ENCODE data around the gene LRRC58.
"Not testable (repeated sequence)": the region's sequence is repeated elsewhere in the genome, so short reads cannot be mapped to it uniquely, and the experiment has no call there.

Gene LRRC58

DNA sequence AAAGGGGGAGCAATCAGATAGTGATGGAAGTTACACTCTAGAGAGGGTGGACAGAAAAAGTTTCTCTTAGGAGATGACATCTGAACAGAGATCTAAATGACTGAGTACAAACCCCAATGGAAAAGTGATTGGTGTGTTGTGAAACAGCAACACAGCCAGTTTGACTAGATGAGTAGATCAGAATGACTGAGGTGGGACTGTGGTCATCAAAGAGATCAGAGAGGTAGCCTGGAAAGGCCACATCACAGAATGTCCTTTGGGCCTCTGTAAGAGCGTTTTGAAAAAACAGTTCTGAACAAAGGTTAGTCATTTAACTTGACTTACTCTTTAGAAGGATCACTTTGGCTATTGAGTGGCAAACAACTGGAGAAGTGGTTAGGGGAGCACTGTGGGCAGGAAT lies 10.6 kb downstream of the LRRC58 start:
- no peak for DNase-seq

- no peak for DNase-seq
Measured at GRCh38 chr3:120332646-120333045, 16.5 kb downstream of the LRRC58 start.

- DNase-seq: no peak
Measured at GRCh38 chr3:120331076-120331475, 18.1 kb downstream of the LRRC58 start.

- no peak for DNase-seq
Measured at GRCh38 chr3:120326784-120327183, 22.4 kb downstream of the LRRC58 start.

DNA sequence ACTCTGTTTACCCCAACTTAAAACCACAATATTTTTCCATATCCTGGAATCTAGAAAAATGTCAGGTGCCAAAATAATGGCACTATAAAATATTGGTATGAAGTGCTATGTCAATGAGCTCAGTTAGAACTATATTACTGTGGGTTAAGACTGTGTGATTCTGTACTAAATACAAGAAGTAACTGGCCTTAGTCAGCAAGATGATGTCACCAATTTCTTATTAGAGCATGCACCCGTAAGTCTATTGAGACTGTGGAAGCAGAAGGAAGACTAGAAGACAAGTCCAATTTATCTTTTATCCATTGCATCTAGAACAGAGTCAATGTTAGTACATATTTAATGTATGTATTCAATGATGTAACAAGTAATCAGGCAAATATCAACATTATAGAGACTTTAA lies 25.0 kb downstream of the LRRC58 start:
- DNase-seq: no peak

- not testable (repeated sequence) for DNase-seq
Measured at GRCh38 chr3:120323761-120324160, 25.4 kb downstream of the LRRC58 start.

DNA sequence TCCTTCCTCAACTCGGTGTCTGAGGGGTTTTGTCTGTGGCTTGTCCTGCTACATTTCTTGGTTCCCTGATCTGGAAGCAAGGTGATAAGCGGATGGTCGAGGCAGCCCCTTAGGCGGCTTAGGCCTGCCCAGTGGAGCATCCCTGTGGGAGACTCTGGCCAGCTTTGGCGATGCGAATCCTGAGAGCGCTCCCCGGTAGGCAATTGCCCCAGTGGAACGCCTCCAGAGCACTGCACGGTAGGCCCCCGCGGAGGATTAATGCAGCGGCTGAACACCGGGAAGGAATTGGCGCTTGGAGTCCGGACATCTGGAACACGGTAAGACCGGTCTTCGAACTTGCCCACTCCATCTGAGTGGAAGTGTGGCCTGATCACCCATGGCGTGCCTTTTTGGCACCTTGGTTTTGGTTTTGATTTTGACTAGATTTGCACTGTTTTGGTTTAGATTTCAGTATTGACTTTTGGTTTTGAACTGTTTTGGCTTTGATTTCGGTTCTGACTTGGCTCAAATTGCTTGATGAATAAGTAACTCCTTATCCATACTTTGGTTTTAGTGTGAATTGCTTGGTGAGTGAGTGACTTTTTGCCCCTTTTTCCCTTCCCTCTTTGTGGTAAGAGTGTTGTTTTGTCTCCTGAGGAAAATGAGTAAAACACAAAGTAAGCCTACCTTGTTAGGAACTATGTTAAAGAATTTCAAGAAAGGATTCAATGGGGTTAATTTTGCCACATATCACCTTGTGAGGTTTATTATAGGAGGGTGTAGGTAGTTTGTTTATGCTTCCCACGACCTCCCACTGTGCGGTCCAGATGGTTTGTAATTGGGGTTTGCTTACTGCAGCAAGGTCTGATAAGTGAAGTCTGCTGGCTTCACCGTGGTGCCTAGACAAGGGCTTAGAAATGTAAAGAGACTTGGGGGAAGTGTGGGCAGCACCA lies 37.0 kb downstream of the LRRC58 start:
- DNase-seq: no peak

- DNase-seq: no peak
Measured at GRCh38 chr3:120306519-120307455, 42.4 kb downstream of the LRRC58 start.

GRCh38 chr3:120304616-120305015 lies 44.5 kb downstream of the LRRC58 start:
- DNase-seq: no peak

DNA sequence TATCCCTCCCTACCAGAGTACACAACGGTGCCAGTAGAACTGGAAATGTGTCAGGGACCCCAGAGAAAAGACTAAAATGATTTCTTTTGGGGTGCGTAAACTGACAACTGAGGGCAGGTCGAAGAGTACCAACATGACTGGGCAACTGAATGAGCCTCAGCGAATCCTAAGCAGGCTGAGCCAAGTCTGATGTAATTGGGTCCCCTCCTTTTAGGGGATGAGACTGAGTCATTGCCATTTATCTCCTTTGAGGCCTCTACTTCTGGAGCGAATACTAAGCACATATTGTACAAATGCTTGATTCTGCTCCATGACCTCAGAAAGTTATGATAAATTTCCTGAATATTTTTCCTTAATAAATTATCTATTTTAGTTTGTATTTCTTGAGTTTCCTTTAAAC lies 46.8 kb downstream of the LRRC58 start:
- DNase-seq: no peak

DNA sequence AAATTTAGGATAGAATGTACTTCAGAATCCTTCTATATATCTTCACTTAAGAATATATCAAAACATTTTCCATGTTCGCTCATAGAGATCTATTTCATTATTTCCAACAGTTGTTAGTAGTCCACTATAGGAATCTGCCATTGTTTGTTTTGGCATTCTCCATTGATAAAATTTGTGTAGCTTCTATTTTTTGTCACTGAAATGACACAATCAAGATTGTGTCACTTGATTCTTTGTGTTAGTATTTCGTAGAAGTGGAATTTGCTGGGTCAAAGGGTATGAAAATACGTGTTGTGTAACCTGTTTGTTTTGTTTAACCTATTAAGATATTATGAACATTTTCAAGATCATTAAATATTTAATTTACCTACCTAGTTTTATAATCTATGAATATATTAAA lies 48.2 kb downstream of the LRRC58 start:
- DNase-seq: no peak

- no peak for DNase-seq
Measured at GRCh38 chr3:120299403-120299802, 49.8 kb downstream of the LRRC58 start.

GRCh38 chr3:120298996-120299395 lies 50.2 kb downstream of the LRRC58 start:
- no peak for DNase-seq

GRCh38 chr3:120291552-120291951 lies 57.6 kb downstream of the LRRC58 start:
- DNase-seq: not testable (repeated sequence)

DNA sequence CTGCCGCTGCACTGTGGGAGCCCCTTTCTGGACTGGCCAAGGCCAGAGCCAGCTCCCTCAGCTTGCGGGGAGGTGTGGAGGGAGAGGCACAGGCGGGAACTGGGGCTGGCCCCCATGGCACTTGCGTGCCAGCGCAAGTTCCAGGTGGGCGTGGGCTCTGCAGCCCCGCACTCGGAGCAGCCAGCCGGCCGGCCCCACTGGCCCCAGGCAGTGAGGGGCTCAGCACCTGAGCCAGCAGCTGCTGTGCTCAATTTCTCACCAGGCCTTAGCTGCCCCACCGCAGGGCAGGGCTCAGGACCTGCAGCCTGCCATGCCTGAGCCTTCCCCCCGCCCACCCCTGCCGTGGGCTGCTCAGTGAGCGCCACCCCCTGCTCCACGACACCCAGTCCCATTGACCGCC lies 59.5 kb downstream of the LRRC58 start:
- DNase-seq: no peak

GRCh38 chr3:120286465-120286864 lies 62.7 kb downstream of the LRRC58 start:
- no peak for DNase-seq

DNA sequence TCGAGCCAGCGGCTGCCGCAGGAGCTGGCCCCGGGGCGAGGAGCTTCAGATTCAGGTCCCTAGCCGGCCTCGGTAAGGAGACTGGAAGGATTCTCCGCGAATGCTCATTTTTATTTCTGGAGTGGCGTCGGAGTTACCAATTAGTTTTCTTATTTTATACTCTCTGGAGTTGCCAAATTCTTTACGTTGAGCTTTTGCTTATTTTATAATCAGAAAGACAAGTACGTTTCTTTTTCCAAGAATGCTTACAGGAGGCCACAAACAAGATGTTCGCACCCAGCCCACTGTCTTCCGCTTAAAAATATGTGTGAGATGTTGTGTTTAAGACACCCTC lies 63.7 kb downstream of the LRRC58 start:
- DNase-seq: no peak

GRCh38 chr3:120284747-120285507 lies 64.2 kb downstream of the LRRC58 start, which contains the start of gene GPR156:
TSS of gene GPR156 (minus strand) at chr3:120285222. CDS start at chr3:120244098, 41,124 bp downstream.
- DNase-seq: no peak

GRCh38 chr3:120281261-120281660 lies 67.9 kb downstream of the LRRC58 start:
- DNase-seq: no peak

GRCh38 chr3:120280566-120280965 lies 68.6 kb downstream of the LRRC58 start:
- DNase-seq: no peak

GRCh38 chr3:120280026-120280425 lies 69.1 kb downstream of the LRRC58 start:
- no peak for DNase-seq

GRCh38 chr3:120276767-120277166 lies 72.4 kb downstream of the LRRC58 start:
- DNase-seq: no peak

DNA sequence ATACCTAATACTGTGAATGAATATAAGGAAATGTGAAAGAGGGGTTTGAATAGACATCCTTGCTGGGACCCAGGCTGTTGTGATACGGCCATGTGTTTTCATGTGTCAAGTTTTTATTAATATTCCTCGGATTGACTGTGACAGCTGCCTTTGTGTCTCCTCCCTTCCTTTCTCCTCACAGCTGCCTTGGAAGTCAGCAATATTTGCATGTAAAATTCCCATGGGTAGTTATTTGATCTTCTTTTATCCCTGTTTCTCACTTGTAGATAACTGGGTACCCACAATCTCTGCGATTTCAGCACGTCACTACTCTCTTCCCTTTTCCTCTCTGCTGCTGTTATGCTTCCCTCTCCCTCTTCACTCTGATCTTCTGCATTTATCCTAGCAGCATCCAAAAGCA lies 73.5 kb downstream of the LRRC58 start:
- DNase-seq: no peak
